HepG2 (cell line): ENCODE results near the gene JMJD6. TPM values are rescaled to one million over a fixed set of nuclear protein-coding genes. Genes with fewer than 3 reads are reported as not detected.
A peak's percentile ranks its signal among the peaks of the same experiment; 100 is the strongest.

Experiments
- ATF5 ChIP-seq: sonication (generic); formaldehyde crosslinking; IDR thresholded peaks from 2 replicates; pipeline ENCODE4 v1.4.0; 2020; ENCODE audit warnings: mild to moderate bottlenecking, low read depth, missing genetic modification reagents
- HMGXB4 ChIP-seq, 2 experiments: sonication (generic) in 1 of 2; formaldehyde crosslinking in 1 of 2; IDR thresholded peaks; 2 replicates each; pipeline versions ENCODE4 v1.4.0 to v1.6.1; 2018 to 2020; ENCODE audit warnings: missing genetic modification reagents in 2 of 2, borderline replicate concordance in 1 of 2, low read depth in 1 of 2, mild to moderate bottlenecking in 1 of 2, missing biosample characterization in 1 of 2
- JUND ChIP-seq: sonication (generic); formaldehyde crosslinking; IDR thresholded peaks from 2 replicates; pipeline ENCODE4 v1.8.0; 2022; ENCODE audit warnings: mild to moderate bottlenecking, missing genetic modification reagents
- MAFG ChIP-seq: sonication (generic); formaldehyde crosslinking; IDR thresholded peaks from 2 replicates; pipeline ENCODE4 v1.5.1; 2020; ENCODE audit warnings: mild to moderate bottlenecking, missing genetic modification reagents
- NCOR1 ChIP-seq: fragments of 200-600 bp; sonication (generic); IDR thresholded peaks from 2 replicates; pipeline ENCODE4 v1.7.0; 2017; ENCODE audit warnings: antibody characterized with exemption, low read length, borderline replicate concordance
- PCBP1 ChIP-seq: fragments of 200-400 bp; formaldehyde crosslinking; IDR thresholded peaks from 2 replicates; pipeline ENCODE4 v1.6.1; 2017; ENCODE audit warnings: mild to moderate bottlenecking, low read depth, low read length, borderline replicate concordance
- SMC3 ChIP-seq: IDR thresholded peaks from 2 replicates; pipeline ENCODE4 v1.6.1; 2011; ENCODE audit warnings: low read length, improper control_type of control experiment
- SPEN ChIP-seq: sonication (generic); formaldehyde crosslinking; IDR thresholded peaks from 2 replicates; pipeline ENCODE4 v1.5.1; 2020; ENCODE audit warnings: low read depth, mild to moderate bottlenecking, missing genetic modification reagents
- THYN1 ChIP-seq: sonication (generic); formaldehyde crosslinking; IDR thresholded peaks from 2 replicates; pipeline ENCODE4 v1.8.1; 2023; ENCODE audit warnings: low read depth, mild to moderate bottlenecking, moderate library complexity, missing genetic modification reagents, borderline replicate concordance
- TP53 ChIP-seq: sonication (generic); formaldehyde crosslinking; conservative IDR thresholded peaks from 2 replicates; pipeline ENCODE4 v1.4.0; 2020; ENCODE audit warnings: missing genetic modification reagents
- ZNF276 ChIP-seq: sonication (generic); formaldehyde crosslinking; IDR thresholded peaks from 2 replicates; pipeline ENCODE4 v1.4.0; 2020; ENCODE audit warnings: mild to moderate bottlenecking, low read depth, missing genetic modification reagents
- ZNF770 ChIP-seq: sonication (generic); formaldehyde crosslinking; IDR thresholded peaks from 2 replicates; pipeline ENCODE4 v1.5.0; 2020; ENCODE audit warnings: mild to moderate bottlenecking, missing genetic modification reagents
- polyA plus RNA-seq, 8 experiments: library from polyadenylated mRNA; depleted of rRNA in 3 of 8; stranded (reverse) in 7 of 8; unstranded in 1 of 8; fragments of >200 nt; fragmentation: Illumina TruSeq in 4 of 8; extraction: Trizol in 4 of 8; gene quantifications; 2 replicates each; pipeline versions ENCODE4 v1.2.1 to v1.2.3, GENCODE V29; 2011 to 2016; ENCODE audit warnings: low read depth in 4 of 8, missing spikeins in 1 of 8, mixed read lengths in 1 of 8; ENCODE audit not compliant: insufficient read depth in 1 of 8
- total RNA-seq, 5 experiments: library from RNA; depleted of rRNA; stranded (reverse); fragments of >200 nt; fragmentation: Illumina TruSeq; extraction: Trizol; gene quantifications; 2 replicates each; pipeline ENCODE4 v1.2.3, GENCODE V29; 2016; ENCODE audit warnings: low read depth in 1 of 5
- TF ChIP-seq, protein P1 (sequence below): sonication (generic); formaldehyde crosslinking; IDR thresholded peaks from 2 replicates; pipeline ENCODE4 v1.5.1; 2020; ENCODE audit warnings: missing genetic modification reagents, mild to moderate bottlenecking, borderline replicate concordance
- TF ChIP-seq, protein P2 (sequence below): sonication (generic); formaldehyde crosslinking; IDR thresholded peaks from 2 replicates; pipeline ENCODE4 v1.8.0; 2022; ENCODE audit warnings: low read depth, missing genetic modification reagents
- TF ChIP-seq, protein P3 (sequence below): sonication (generic); formaldehyde crosslinking; IDR thresholded peaks from 2 replicates; pipeline ENCODE4 v1.4.0; 2020; ENCODE audit warnings: missing genetic modification reagents

The JMJD6 gene
- total and polyA plus RNA-seq, 2 of the 13 experiments (the other 11 are each of a cell fraction or from before 2014, with no cell fraction given), result 33.6 to 41.0 TPM

- TF ChIP-seq MAFG (CRISPR knock-in tag) (no peak), THYN1 (CRISPR knock-in tag) (no peak), ZNF770 (CRISPR knock-in tag) (peak; percentile 6), HMGXB4 (CRISPR knock-in tag; IDR thresholded peaks at IDR 0.05; ENCODE audit: borderline replicate concordance in 1 of 2, low read depth in 1 of 2) (no peak; a peak in 2 of 4 replicates), NCOR1 (no peak), TP53 (CRISPR knock-in tag) (no peak), JUND (CRISPR knock-in tag) (no peak), SMC3 (no peak), PCBP1 (peak; percentile 68; the same call in 1 of the 2 replicates), SPEN (CRISPR knock-in tag) (peak; percentile 69; the same call in 1 of the 2 replicates), ATF5 (CRISPR knock-in tag) (no peak), ZNF276 (CRISPR knock-in tag) (peak; percentile 28; the same call in 1 of the 2 replicates)
- TF ChIP-seq, protein P1, sequence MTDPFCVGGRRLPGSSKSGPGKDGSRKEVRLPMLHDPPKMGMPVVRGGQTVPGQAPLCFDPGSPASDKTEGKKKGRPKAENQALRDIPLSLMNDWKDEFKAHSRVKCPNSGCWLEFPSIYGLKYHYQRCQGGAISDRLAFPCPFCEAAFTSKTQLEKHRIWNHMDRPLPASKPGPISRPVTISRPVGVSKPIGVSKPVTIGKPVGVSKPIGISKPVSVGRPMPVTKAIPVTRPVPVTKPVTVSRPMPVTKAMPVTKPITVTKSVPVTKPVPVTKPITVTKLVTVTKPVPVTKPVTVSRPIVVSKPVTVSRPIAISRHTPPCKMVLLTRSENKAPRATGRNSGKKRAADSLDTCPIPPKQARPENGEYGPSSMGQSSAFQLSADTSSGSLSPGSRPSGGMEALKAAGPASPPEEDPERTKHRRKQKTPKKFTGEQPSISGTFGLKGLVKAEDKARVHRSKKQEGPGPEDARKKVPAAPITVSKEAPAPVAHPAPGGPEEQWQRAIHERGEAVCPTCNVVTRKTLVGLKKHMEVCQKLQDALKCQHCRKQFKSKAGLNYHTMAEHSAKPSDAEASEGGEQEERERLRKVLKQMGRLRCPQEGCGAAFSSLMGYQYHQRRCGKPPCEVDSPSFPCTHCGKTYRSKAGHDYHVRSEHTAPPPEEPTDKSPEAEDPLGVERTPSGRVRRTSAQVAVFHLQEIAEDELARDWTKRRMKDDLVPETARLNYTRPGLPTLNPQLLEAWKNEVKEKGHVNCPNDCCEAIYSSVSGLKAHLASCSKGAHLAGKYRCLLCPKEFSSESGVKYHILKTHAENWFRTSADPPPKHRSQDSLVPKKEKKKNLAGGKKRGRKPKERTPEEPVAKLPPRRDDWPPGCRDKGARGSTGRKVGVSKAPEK, result no peak
- TF ChIP-seq, protein P2, sequence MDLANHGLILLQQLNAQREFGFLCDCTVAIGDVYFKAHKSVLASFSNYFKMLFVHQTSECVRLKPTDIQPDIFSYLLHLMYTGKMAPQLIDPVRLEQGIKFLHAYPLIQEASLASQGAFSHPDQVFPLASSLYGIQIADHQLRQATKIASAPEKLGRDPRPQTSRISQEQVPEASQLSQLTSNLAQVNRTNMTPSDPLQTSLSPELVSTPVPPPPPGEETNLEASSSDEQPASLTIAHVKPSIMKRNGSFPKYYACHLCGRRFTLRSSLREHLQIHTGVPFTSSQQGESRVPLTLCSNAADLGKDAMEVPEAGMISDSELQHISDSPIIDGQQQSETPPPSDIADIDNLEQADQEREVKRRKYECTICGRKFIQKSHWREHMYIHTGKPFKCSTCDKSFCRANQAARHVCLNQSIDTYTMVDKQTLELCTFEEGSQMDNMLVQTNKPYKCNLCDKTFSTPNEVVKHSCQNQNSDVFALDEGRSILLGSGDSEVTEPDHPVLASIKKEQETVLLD (CRISPR knock-in tag), result no peak; the same call in 1 of the 2 replicates
- TF ChIP-seq, protein P3, sequence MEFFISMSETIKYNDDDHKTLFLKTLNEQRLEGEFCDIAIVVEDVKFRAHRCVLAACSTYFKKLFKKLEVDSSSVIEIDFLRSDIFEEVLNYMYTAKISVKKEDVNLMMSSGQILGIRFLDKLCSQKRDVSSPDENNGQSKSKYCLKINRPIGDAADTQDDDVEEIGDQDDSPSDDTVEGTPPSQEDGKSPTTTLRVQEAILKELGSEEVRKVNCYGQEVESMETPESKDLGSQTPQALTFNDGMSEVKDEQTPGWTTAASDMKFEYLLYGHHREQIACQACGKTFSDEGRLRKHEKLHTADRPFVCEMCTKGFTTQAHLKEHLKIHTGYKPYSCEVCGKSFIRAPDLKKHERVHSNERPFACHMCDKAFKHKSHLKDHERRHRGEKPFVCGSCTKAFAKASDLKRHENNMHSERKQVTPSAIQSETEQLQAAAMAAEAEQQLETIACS, result peak; percentile 21; the same call in 1 of the 2 replicates
Observed at GRCh38 chr17:76726231-76726775, at the start of gene JMJD6 (continued).
